Stimulated activated CD8-positive, alpha-beta memory T cell treated with anti-CD3 and anti-CD28 coated beads, Interleukin-15, amount 100 ng/mL, for 4 hours (primary cell): ENCODE data around the gene PSMD11.
"Not testable (repeated sequence)": the region's sequence is repeated elsewhere in the genome, so short reads cannot be mapped to it uniquely, and the experiment has no call there.

Experiments
- DNase-seq, 2 donors: peaks; one replicate each; pipeline ENCODE4 v3.0.0-alpha.2; 2020; ENCODE audit warnings: low read depth in 2 of 2

Gene PSMD11

DNA sequence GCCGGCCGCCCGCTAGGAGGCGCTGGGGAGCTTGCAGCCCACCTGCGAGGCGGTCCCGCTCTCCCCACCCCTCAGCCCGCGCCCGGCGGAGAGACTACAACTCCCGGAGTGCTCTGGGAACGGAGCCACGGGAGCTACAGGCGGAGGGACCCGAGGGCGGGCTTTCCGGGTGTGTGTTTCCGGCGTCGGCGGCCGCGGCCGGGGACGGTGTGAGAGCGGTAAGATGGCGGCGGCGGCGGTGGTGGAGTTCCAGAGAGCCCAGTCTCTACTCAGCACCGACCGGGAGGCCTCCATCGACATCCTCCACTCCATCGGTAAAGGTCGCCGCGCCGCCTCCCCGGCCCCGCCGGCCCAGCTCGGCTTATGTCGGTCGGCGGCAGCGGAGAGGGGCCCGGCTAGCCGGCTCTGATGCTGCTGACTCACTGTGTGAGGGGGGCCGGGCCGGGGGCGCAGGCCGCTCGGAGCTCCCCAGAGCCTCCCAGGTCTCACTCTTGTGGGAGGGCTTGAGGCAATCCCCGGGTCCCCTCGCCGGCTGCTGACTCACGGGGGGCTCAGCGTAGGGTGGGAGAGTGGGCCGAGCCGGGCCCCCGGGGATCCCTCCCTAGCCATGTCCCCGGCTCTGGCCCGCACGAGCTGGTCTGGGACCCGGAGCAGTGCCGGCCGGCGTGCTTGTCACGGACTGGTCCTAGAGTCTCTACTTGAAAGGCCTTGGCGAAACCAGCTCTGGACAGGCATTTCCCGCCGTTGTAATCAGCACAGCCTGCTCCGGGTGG, at the start of gene PSMD11:
Gene PSMD11 (plus strand): TSS at position 210 of the 773 bp plus-strand sequence. CDS start 14 bp downstream, at position 224.
- DNase-seq: peak; percentile 98

DNA sequence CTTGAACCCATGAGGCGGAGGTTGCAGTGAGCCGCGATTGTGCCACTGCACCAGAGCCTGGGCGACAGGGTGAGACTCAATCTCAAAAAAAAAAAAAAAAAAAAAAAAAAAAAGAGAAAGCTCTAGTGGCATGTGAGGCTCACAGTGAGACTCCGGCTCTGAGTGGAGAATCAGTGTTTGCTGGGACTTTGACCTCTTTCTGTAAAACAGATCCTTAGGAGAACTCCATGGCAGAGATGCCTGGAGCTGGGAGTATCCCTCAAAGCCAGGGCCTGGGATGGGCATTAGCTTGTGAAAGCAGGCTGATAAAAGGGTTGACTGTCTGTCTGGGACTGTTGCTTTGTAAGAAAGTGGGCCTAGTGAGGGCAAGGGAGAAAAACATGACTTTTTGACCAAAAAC, 48.0 kb upstream of the PSMD11 start:
- no peak for DNase-seq

DNA sequence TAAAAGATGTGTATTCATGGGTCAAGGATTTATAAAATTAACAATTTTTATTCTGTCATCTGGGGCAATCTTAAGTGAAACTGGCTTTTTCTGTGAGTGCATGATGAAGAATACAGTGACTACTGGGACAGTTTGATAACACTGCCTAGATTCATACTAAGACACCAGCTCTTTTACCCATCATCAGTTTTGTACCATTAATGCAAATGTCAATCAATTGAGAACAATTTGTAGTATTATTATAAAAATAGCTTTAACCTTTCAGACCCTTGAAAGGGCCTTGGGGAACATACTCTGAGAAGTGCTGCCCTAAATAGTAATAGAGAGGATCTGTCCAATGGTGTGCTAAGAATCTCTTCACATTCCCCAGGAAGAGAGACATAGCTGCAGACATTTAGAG, 45.4 kb upstream of the PSMD11 start:
- DNase-seq: no peak

DNA sequence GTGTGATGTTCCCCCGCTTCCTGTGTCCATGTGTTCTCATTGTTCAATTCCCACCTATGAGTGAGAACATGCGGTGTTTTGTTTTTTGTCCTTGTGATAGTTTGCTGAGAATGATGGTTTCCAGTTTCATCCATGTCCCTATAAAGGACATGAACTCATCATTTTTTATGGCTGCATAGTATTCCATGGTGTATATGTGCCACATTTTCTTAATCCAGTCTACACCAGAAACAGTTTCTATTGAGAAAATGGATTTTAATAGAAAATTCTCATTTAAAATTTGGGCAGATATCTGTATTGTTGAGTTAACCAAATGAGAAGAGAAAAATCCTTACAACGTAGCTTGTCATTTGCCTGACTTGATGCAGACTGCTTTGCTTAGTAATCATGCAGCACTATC, 34.2 kb upstream of the PSMD11 start:
- DNase-seq: not testable (repeated sequence)

DNA sequence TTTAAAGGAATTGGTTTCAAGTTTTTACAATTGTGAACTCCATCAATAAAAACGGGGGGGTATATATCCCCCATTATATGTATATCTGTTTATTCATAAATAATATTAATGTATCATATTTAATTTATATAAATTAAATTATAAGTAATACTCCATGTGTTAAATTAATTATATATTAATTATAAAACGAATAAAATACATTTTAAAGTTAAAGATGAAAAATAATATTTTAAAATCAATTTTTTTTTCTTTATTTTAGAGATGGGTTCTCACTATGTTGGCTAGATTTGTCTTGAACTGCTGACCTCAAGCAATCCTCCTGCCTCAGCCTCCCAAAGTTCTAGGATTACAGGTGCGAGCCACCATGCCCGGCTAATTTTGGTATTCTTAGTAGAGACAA, 17.4 kb upstream of the PSMD11 start:
- DNase-seq: no peak

DNA sequence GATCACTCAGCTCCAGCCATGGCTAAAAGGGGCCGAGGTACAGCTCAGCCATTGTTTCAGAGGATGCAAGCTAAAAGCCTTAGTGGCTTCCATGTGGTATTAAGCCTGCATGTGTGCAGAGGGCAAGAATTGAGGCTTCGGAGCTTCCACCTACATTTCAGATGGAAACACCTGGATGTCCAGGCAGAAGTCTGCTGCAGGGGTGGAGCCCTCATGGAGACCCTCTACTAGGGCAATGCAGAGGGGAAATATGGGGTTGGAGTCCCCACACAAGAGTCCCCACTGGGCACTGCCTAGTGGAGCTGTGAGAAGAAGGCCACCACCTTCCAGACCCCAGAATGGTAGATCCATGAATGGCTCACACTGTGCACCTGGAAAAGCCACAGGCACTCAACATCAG, 14.7 kb upstream of the PSMD11 start:
- no peak for DNase-seq

DNA sequence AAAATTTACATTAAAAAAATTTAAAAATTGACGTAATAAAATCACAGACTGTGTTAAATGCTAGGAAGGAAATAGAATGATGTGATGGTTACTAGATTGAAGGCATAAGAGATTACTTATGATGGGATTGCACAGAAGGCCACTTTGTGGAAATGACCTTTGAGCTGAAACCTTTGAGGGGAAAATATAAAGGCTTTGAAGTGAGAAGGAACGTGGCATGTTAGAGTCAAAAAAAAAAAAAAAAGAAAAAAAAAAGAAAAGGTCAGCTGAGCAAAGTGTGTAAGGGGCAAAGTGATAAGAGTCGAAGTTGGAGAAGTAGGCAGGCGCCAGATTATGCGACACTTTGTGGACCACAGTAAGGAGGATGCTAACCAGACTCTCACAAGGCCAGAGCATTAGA, 3.6 kb upstream of the PSMD11 start:
- no peak for DNase-seq

DNA sequence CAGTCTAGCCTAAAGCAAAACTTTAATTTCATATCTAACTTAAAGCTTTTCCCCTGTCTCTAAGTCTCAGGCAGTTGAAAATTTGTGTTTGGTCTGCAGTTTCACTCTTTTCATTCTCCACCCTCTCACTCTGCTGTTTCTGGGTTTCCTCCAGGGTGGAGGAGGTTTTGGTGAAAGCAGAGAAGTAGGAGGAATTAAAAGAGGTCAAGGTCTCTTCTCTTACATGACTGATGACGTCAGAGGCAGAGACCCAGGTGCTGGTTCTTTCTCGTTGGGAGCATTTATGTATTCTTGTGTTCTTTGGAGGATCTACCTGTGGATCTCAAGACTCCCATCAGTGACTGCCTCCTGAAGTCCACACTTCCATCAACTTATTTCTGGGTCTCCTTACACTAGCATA, 2.4 kb upstream of the PSMD11 start:
- DNase-seq: no peak

DNA sequence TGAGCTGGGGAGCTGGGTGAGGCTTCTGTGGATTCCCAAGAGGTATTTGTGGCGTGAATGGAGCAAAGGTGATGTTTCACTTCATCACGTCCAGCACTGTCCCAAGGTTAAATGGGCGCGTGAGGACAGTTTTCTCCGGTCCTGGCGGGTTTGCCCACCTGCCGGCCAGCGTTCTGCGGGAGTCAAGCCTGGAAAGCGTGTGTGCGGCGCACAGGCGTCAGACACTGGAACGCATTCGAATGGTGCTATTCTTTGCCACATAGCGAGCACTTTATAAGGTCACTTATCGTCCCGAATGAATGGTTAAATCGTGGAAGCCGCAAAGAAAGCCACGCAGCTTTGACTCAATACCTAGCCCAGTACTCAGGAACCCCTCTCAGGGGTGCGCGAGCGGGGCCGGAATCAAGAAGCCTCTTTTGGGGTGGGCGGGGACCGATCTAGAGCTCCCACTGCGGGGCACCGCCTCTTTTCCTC, 446 bp upstream of the PSMD11 start:
- no peak for DNase-seq

DNA sequence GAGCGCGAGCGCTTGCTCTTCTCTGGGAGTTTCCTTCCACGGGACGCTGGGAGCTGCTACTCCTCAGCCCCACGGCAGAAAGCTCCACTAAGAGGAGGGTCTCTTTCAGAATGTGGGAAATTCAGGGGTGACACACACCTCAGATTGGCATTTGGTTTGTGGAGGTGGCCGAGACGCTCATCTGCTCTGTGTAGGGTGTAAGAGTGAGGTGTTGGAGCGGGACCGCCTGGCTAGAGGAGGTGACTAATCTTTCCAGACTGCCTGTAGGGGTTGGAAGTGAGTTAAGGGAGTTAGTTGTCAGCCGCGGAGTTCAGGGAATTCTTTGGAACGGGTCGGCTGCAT, 735 bp downstream of the PSMD11 start:
- peak in 1 of 2 donors; percentile 24 for DNase-seq

DNA sequence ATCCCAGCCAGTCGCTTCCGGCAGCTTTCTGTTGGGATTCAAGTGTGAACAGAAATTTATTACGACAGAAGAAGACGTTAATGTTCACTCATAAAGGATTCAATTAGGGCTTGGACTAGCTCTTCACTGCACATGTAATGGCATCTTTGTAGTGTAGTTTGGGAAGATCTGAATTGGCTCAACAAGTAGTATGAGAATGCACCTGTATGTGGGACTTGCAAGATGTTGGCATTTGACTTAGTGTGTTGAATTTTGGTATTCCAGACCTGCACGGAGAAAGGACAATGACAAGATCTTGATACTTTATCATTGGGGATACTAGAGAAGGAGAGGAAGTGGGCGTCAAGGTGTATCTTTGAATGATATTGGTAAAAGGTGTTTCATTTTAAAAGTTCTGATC, 1.2 kb downstream of the PSMD11 start:
- DNase-seq: no peak

DNA sequence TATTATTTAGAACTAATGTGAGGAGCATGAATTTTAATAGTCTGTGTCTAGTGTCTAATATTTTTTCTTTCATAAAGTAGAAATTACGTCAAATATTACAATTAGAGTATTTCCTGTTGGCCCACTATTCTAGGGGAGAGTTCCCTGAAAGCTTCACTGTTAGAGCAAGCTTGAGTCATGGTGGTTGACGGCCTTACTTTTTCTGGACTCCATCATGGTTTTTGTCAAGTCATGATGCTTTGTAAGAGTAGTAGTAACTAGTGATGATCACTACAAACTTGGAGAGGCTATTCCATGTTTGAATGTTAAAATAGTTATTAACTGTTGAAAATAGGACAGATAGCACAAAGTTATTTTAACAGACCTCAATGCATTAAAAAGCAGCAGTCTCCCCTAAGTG, 1.7 kb downstream of the PSMD11 start:
- no peak for DNase-seq

DNA sequence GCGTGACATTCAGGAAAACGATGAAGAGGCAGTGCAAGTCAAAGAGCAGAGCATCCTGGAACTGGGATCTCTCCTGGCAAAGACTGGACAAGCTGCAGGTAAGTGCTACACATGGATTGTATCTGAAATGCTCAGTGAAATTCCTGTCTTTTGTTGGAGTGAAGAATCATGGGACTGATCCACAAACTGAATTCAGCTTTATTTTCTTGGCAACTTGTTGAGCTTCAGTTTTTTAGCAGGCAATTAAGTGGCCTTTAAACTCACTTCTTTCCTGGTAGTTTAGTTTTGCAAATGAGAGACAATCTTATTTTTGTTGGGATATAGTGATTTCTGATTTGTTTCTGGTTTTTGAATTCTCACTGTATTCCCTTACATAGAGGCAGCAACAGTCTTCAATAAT, 2.6 kb downstream of the PSMD11 start:
- no peak for DNase-seq

DNA sequence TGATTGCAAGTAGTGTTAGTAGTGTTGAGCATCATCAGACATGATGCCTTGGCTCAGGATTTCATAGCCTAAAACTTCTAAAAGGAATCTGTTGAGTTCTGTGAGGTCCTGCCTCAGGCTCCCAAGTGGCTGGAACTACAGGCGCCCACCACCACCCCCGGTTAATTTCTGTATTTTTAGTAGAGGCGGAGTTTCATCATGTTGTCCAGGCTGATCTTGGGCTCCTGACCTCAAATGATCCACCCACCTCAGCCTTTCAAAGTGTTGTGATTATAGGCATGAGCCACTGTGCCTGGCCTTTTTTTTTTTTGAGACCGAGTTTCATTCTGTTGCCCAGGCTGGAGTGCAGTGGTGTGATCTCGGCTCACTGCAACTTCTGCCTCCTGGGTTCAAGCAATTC, 5.7 kb downstream of the PSMD11 start:
- no peak for DNase-seq

DNA sequence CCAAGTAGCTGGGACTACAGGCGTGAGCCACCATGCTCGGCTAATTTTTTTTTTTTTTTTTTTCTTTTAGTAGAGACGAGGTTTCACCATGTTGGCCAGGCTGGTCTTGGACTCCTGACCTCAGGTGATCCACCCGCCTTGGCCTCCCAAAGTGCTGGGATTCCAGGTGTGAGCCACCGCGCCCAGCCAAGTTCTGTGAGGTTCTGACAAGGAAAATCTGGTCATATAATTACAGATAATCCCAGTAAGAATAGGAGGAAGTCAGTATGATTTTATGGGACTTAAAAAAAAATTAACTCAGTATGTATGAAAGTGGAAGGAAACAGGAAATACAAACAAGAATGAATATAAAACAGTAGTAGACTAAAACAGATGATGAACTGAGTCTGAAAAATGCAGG, 6.1 kb downstream of the PSMD11 start:
- not testable (repeated sequence) for DNase-seq

DNA sequence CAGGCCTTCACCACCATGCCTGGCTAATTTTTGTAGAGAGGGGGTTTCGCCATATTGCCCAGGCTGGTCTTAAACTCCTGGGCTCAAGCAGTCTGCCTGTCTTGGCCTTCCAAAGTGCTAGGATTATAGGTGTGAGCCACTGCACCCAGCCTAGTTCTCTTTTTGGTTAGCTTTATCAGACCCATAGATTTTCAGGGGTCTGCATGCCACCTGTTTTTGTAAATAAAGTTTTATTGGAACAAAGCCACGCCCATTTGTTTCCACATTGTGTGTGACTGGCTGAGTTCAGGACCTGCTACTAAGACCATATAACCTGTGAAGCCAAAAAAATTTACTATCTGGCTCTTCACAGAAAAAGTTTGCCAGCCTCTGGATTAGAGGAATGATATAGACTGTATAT, 7.6 kb downstream of the PSMD11 start:
- DNase-seq: no peak

DNA sequence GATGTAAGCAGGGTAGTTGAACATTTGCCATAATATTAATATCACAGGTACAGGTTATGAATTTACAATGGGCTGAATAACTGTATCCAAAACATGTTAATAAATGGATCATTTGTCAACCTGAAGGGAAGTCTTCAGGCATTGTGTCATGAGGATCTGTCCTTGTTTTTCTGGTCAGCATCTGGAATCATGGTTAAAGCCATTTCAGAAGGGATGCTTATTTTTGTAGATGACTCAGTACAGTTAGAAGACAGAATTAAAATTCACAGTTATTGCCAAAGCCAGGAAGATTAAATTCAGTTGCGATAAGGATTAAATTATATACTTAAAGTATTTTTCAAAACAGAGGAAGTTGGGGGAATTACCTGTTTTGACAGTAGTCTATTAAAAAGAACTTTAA, 8.0 kb downstream of the PSMD11 start:
- DNase-seq: no peak

DNA sequence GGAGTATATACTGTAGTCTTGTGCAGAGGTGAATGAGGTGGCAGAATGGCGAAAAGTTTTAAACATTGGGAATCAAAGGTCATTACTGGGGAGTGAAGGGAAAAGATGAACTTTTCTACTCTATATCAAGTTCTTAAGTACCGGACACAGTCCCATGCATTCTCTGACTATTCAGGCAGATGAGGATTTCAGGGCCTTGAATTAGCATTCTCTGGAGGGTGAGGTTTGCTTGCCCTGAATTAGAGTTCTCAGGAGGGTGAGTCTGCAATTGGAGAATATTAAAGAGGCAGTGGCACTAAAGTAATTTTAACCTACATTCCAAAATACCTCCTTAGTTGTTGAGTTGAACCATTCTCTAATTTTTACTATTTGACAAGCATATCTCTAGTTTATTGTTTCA, 9.1 kb downstream of the PSMD11 start:
- DNase-seq: no peak

DNA sequence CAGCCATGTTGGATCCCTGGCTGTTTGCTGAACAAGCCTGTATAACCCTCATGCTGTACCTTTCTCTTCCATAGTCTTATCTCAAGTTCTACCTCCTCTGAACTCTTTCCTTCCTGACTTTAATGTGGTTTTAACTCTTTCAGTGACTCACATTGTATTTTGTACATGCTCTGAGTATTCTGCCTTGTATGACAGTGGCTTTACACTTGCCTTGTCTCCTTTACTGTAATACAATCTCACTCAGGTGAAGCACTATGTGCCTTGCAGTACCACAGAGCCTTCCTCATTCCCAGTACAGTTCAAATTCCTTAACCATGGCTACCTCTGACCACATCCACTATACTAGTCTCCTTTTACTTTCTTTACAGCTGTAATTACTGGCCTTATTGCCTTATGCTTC, 14.1 kb downstream of the PSMD11 start:
- DNase-seq: no peak

DNA sequence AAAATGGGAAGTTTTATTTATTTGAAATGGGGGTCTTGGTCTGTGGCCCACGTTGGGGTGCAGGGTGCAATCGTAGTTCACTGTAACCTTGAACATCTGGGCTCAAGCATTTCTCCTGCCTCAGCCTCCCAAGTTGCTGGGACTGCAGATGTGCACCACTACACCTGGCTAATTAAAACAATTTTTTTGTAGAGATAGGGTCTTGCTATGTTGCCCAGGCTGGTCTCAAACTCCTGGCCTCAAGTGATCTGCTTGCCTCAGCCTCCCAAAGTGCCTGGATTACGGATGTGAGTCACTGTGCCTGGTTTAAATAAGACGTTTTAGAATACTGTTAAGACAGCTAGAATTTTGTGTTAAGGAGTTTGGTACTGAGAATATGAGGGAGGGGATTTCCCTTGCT, 15.7 kb downstream of the PSMD11 start:
- no peak for DNase-seq

DNA sequence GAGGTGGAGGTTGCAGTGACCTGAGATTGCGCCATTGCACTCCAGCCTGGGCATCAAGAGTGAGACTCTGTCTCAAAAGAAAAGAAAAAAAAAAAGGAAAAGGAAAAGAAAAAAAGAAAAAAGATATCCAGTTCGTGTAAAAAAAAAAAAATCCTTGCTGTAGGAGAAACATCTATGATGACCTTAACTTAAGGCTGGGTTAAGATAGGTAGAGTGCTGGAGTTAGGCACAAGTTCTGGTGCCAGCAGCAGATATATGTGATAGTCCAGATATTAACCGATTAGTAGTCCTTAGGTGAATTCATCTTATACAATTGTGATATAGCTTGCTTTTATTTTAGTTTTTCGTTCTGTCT, 17.2 kb downstream of the PSMD11 start:
- DNase-seq: no peak

DNA sequence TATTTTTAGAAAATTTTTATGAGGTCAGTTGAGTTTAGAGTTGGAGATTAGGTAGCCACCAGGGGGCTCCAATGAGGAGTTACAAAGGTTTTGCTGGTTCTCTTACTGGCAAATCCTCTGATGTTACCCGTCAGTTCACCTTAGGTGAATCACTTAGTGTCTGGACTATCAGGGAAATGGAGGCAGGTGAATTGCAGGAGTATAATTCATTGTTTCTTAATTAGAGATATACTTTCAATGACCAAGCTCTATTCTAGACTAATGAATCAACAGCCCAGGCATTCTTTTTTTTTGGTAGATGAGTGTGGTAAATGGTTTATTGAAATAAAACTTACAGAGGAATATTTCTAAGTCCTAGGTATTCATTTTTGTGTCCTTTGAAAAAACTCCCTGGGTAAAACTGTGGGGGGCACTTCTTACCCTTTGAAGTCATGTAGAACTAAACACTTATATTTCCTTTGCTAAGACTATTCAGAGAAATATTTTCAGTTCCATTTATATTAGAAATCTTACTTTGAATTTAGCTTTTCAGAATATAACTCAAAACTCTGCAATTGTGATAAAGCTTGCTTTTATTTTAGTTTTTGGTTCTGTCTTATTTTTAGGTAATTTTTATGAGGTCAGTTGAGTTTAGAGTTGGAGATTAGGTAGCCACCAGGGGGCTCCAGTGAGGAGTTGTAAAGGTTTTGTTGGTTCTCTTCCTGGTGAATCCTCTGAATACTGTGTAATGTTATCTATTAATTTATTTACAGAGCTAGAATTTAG, 17.7 kb downstream of the PSMD11 start:
- DNase-seq: peak in 1 of 2 donors; percentile 41

DNA sequence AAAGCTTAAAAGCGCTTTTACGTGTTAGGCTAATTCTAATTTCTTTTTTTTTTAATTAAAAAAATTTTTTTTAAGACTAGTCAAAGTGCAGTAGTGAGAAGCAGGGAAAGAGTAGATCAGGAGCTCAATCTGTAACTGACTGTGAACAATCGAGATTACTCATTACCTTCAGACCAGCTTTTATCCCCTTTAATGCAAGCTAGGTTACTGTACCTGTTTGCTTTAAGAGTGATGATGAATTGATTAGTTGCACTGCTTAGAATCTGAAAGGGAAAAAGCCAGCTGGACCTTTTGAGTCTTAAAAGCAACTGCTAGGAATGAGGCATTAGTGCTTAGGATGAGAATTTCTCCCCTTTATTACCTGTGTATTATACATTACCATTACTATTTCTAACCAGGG, 19.0 kb downstream of the PSMD11 start:
- DNase-seq: no peak
